Activated CD4-positive, alpha-beta T cell treated with anti-CD3 and anti-CD28 coated beads, Interleukin-2, amount 50 U/mL, for 1 hour (primary cell): ENCODE measurements around the gene VIL1.

ENCODE experiments used
- DNase-seq: peaks from one replicate; pipeline ENCODE4 v3.0.0-alpha.2; 2020

VIL1 gene

GRCh38 chr2:218406949-218407618 is 11.8 kb upstream of the VIL1 start:
- peak; percentile 62 for DNase-seq

DNA sequence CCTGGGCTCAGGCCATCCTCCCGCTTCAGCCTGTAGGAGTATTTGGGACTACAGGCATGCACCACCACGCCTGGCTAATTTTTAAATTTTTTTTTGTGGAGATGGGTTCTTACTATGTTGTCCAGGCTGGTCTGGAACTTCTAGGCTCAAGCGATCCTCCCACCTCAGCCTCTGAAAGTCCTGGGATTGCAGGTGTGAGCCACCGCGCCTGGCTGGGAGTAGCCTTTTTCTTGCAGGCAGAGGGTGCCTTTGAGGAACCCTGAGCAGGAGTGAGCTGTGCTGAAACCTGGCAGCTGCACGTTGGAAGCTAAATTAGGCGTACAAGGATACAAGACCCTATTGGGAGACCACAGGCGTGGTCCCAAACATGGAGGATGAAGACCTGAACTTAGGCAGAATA is 11.2 kb upstream of the VIL1 start:
- DNase-seq = no peak

DNA sequence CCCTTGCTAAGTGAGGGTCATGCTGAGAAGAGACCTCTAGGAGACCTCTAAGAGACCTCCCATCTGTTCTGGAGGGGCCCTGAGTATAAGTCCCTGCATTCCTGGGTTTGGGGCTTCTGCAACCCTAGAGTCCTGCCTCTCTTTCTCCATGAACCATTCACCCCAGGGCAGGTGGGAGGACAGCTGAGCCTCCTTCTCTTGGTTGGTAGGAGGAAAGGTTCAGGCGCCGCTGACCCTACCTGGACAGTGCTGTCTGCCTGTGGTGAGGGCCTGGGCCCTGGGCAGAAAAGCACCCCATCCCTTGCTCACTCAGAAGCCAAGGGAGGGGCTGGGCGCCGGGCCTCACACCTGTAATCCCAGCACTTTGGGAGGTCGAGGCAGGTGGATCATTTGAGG is 604 bp upstream of the VIL1 start:
- DNase-seq = no peak

- DNase-seq = no peak
Measured at GRCh38 chr2:218419630-218420216, 800 bp downstream of the VIL1 start.

- no peak for DNase-seq
Measured at GRCh38 chr2:218421027-218421426, 2.1 kb downstream of the VIL1 start.

- no peak for DNase-seq
Measured at GRCh38 chr2:218422403-218423086, 3.6 kb downstream of the VIL1 start.

DNA sequence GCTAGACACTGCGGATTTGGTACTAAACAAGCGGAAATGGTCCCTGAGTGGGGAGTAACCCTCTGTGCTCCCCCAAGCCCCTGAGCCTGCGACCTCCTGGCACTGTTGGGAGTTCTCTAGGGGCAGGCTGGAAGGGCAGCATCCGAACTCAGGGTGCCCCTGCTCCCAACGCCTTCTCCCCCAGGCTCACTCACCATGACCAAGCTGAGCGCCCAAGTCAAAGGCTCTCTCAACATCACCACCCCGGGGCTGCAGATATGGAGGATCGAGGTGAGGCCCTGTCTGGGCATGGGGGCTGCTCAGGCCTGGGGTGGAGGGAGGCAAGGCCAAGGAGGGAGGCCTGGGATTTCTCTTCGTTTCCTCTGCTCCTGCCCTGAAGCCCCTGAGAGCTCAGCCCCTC is 4.7 kb downstream of the VIL1 start:
- DNase-seq = no peak

DNA sequence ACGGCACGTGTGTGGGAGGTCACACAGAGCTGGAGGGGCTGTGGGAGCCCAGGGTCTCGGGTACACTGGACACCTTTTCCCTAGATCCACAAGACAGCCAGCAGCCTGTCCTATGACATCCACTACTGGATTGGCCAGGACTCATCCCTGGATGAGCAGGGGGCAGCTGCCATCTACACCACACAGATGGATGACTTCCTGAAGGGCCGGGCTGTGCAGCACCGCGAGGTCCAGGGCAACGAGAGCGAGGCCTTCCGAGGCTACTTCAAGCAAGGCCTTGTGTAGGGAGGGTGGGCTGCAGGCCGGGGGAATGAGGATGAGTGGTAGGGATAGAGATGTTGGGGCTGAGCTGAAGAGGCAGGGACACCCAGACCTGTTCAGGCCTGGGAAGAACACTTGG is 6.6 kb downstream of the VIL1 start:
- no peak for DNase-seq

GRCh38 chr2:218427741-218428140 is 8.8 kb downstream of the VIL1 start:
- DNase-seq = no peak

DNA sequence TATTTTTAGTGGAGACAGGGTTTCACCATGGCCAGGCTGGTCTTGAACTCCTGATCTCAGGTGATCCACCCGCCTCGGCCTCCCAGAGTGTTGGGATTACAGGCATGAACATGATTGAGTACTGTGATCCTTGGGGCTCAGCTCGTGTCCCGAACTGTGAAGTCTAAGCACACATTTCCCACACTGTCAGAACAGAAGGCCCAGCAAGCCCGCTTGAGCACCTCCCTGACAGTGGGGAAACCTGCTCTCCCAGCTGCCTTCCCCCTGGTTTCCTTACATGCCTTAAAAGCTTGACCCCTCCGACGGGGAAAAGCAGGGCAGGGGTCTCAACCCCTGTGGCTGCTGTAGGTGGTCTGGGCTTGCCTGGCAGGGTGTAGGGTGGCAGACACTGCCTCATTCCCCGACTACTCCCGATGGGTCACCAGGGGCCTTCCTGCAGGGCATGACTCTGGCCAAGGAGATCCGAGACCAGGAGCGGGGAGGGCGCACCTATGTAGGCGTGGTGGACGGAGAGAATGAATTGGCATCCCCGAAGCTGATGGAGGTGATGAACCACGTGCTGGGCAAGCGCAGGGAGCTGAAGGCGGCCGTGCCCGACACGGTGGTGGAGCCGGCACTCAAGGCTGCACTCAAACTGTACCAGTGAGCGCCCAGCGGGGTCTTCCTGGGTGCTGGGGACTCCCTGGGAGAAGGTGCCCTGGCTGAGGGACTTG is 10.1 kb downstream of the VIL1 start:
- no peak for DNase-seq

DNA sequence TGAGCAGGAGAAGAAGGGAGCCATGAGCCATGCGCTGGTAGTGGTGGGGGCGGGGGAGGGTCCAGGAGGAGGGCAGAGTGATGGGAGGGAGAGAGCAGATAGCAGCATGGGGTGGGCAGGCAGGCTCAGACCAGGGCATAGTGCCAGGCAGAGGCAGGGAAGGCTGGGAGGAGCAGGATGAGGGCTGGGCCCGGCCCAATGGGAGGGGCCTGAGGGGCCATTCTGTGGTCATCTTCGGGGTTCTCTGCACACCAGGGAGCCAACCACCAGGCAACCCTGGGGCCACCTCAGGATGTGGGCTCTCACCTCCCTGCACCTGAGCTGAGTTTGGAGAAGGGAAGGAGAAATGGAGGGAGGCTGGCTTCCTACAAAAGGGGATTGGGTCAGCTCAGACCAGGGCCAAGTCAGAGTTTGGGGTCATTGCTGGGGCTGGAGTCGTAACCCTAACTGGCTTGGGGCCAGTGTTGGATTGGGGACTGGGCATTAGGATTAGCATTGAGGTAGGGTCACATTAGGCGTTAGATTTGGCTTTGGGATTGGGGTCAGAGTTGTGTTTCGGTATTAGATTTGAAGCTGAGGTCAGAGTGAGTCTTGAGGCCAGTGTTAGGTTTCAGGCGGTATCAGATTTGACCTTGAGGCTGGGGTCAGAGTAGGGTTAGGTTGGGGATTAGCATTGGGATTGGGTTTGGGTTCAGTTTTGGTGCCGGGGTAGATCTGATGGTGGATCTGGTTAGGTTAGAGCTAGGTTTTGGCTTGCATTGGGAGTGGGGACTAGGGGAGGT is 11.2 kb downstream of the VIL1 start:
- DNase-seq = no peak

- no peak for DNase-seq
Measured at GRCh38 chr2:218430721-218431120, 11.8 kb downstream of the VIL1 start.

GRCh38 chr2:218431878-218432277 is 13.0 kb downstream of the VIL1 start:
- DNase-seq = no peak

DNA sequence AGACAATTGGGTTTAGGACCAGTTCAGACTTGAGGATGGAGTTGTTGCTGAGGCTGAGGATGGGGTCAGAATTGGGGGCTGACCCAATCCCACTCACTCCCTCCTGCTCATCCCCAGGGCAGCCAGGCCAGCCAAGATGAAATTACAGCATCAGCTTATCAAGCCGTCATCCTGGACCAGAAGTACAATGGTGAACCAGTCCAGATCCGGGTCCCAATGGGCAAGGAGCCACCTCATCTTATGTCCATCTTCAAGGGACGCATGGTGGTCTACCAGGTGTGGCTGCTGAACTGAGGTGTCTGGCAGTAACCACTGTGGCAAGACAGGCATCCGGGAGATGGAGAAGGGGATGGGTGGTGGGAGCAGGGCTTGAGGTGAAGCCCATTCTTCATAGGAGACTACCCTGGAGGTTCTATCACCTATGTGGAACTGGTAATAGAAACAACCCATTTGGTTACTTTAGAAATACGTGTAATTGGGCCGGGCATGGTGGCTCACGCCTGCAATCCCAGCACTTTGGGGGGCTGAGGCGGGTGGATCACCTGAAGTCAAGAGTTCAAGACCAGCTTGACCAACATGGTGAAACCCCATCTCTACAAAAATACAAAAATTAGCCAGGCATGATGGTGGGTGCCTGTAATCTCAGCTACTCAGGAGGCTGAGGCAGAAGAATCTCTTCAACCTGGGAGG is 13.9 kb downstream of the VIL1 start:
- no peak for DNase-seq

- no peak for DNase-seq
Measured at GRCh38 chr2:218434456-218434855, 15.5 kb downstream of the VIL1 start.

DNA sequence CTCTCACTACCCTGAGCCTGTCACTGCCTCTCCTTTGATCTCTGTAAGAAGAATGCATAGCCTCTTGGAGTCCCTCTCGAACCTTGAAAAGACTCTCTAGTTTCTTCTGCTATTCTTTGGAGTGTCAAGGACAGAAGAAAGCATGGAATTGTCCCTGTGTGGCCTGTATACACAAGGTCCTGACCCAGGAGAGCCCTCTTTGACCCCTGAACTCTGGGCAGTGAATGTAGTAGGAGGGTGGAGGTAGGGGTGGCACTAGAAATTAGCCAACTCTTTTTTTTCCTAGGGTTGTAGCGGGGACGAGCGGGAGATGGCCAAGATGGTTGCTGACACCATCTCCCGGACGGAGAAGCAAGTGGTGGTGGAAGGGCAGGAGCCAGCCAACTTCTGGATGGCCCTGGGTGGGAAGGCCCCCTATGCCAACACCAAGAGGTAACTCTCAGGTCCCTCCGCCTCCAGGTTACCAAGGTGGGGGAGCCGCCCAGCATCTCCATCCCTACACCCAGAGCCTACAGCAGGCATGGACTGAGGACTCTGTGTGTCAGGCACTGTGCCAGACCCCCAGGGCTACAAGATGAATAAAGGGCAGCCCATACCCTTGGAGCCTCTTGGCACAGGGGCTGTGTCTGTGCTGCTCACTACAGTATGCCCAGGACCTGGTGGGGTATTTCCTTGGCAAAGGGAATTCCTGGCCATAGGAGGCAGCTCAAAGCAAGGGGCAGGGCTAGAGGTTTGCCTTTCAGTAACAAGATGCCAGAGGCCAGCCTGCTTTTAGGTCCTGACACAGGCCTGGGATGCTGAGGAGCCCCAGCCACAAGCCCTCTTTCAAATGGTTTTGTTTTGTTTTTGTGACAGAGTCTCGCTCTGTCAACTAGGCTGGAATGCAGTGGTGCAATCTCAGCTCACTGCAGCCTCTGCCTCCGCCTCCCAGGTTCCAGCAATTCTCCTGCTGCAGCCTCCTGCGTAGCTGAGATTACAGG is 16.4 kb downstream of the VIL1 start:
- DNase-seq = no peak

- DNase-seq = no peak
Measured at GRCh38 chr2:218436992-218437391, 18.1 kb downstream of the VIL1 start.

DNA sequence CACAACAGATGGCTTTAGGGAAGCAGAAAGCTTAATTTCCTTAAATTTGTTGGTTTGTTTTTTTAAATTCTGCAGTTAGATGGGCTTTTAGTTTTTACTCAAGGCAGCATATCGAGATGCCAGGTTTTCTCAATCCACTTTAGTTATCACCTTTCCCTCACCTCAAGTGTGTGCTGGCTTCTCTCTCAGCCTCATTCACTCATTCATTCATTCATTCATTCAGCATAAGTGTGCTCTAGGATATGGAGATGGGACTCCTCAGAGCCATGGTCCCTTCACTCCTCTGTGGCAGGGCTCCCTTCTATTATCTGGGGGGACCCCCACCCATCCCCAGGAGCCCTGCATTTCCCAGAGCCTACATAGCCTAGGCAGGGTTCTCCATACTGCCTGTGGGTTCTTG is 19.0 kb downstream of the VIL1 start:
- no peak for DNase-seq

GRCh38 chr2:218438596-218438995 is 19.7 kb downstream of the VIL1 start:
- DNase-seq = no peak

DNA sequence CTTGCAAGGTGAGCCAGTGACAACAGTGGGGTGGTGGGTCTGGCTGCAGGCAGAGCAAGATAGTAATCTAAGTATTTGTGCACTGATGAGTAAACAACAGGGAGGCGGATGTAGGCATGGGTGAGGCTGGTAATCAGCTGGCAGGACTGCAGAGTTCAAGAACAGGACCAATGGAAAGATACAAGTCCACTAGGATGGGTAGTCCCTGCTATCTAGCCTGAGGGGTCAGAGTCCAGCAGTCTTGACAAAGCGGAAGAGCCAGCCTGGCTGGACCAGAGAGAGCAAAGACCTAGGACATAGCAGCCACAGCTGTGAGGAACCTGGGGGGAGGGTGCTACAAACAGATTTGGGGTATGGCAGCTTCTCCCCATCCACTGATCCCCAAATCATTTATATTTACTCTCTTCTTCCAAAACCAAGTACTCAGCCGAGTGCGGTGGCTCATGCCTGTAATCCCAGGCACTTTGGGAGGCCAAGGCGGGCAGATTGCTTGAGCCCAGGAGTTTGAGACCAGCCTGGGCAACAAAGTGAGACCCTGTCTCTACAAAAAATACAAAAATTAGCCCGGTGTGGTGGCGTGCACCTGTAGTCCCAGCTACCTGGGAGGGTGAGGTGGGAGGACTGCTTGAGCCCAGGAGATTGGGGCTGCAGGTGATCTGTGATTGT is 25.9 kb downstream of the VIL1 start:
- no peak for DNase-seq

DNA sequence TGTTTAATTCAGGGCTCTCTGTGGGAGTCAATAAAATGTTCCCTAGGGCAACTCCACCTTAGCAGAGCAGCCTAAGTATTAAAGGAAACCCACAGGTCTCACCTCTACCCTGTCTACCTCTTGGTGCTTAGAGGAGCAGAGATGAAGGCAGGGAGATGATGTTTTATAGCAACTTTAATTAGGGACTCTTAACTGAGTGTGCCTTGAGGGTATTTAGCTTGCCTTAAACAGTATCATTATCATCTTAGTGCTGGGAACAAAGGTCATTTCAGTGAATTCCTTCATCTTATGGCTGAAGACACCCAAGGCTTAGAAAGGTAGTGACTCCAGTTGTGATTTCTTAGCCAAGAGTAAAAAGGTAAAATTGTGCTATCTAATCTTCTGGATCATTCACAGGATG is 26.7 kb downstream of the VIL1 start:
- no peak for DNase-seq
